Fibroblast of lung (primary cell): ENCODE measurements around the gene ZNF697. TPM values are rescaled to one million over a fixed set of nuclear protein-coding genes. Genes with fewer than 3 reads are reported as not detected.

Source experiments
- DNase-seq, 2 donors: peaks; one replicate each; pipeline versions ENCODE4 v3.0.0 to v3.0.0-alpha.2; 2010; ENCODE audit warnings: low read depth in 2 of 2
- H2AFZ ChIP-seq: 2 replicates; pipeline ENCODE4 v1.5.1; 2012; ENCODE audit warnings: low read length, control low read depth, inconsistent platforms
- H3K27ac ChIP-seq: 2 replicates; pipeline ENCODE4 v1.5.1; 2011; ENCODE audit warnings: low read length, control low read depth; ENCODE audit not compliant: insufficient read depth
- H3K27me3 ChIP-seq: 2 replicates; pipeline ENCODE4 v1.5.1; 2011; ENCODE audit warnings: mild to moderate bottlenecking, low read length; ENCODE audit not compliant: control insufficient read depth, insufficient read depth
- H3K36me3 ChIP-seq: 2 replicates; pipeline ENCODE4 v1.5.1; 2011; ENCODE audit warnings: low read length; ENCODE audit not compliant: control insufficient read depth, insufficient read depth
- H3K4me1 ChIP-seq: 2 replicates; pipeline ENCODE4 v1.5.1; 2011; ENCODE audit warnings: low read length; ENCODE audit not compliant: control insufficient read depth, insufficient read depth; ENCODE audit errors: extremely low read depth
- H3K4me2 ChIP-seq: 2 replicates; pipeline ENCODE4 v1.5.1; 2011; ENCODE audit warnings: low read length, control low read depth; ENCODE audit not compliant: insufficient read depth; ENCODE audit errors: extremely low read depth
- H3K4me3 ChIP-seq, 4 experiments: fragments of 200-600 bp in 1 of 4; sonication (generic) in 1 of 4; replicated peaks in 1 of 4; 2 replicates each; pipeline ENCODE4 v1.5.1; 2011 to 2016; ENCODE audit warnings: low read length in 4 of 4, low read depth in 3 of 4, mild to moderate bottlenecking in 3 of 4, control low read depth in 2 of 4, inconsistent platforms in 1 of 4, mixed read lengths in 1 of 4; ENCODE audit not compliant: insufficient read depth in 1 of 4; ENCODE audit errors: control extremely low read depth in 1 of 4
- H3K79me2 ChIP-seq: 2 replicates; pipeline ENCODE4 v1.5.1; 2012; ENCODE audit warnings: mild to moderate bottlenecking, low read length, inconsistent platforms; ENCODE audit not compliant: control insufficient read depth, insufficient read depth
- H3K9ac ChIP-seq: 2 replicates; pipeline ENCODE4 v1.5.1; 2011; ENCODE audit warnings: mild to moderate bottlenecking, low read length, control low read depth; ENCODE audit not compliant: insufficient read depth
- H3K9me3 ChIP-seq: 2 replicates; pipeline ENCODE4 v1.5.1; 2012; ENCODE audit warnings: low read depth, low read length; ENCODE audit not compliant: control insufficient read depth, insufficient read depth
- H4K20me1 ChIP-seq: 2 replicates; pipeline ENCODE4 v1.5.1; 2011; ENCODE audit warnings: low read length; ENCODE audit not compliant: control insufficient read depth, insufficient read depth; ENCODE audit errors: extremely low read depth
- EZH2 ChIP-seq: IDR thresholded peaks from 2 replicates; pipeline ENCODE4 v1.5.1; 2012; ENCODE audit warnings: low read length, control low read depth, mild to moderate bottlenecking; ENCODE audit errors: missing control alignments
- polyA plus RNA-seq, 2 donors: library from polyadenylated mRNA; depleted of rRNA in 1 of 2; stranded (reverse) in 1 of 2; unstranded in 1 of 2; fragments of >200 nt; gene quantifications; 2 replicates each; pipeline ENCODE4 v1.2.1, GENCODE V29; 2011 to 2012; ENCODE audit warnings: missing spikeins in 1 of 2
- total RNA-seq: library from RNA; depleted of rRNA; stranded (reverse); fragments of >200 nt; gene quantifications from 2 replicates; pipeline ENCODE4 v1.2.1, GENCODE V29; 2014
- TF ChIP-seq, protein P1 (sequence below), 2 donors: IDR thresholded peaks in 1 of 2; conservative IDR thresholded peaks in 1 of 2; 1 replicate in 1 of 2; 2 replicates in 1 of 2; pipeline ENCODE4 v1.5.1; 2011 to 2012; ENCODE audit warnings: low read length in 2 of 2, control low read depth in 1 of 2, inconsistent platforms in 1 of 2, low read depth in 1 of 2, mild to moderate bottlenecking in 1 of 2

Gene ZNF697
- total and polyA plus RNA-seq, 2 donors (not counting 1 experiment from before 2014, with no cell fraction given) = 9.6 to 23.0 TPM

DNA sequence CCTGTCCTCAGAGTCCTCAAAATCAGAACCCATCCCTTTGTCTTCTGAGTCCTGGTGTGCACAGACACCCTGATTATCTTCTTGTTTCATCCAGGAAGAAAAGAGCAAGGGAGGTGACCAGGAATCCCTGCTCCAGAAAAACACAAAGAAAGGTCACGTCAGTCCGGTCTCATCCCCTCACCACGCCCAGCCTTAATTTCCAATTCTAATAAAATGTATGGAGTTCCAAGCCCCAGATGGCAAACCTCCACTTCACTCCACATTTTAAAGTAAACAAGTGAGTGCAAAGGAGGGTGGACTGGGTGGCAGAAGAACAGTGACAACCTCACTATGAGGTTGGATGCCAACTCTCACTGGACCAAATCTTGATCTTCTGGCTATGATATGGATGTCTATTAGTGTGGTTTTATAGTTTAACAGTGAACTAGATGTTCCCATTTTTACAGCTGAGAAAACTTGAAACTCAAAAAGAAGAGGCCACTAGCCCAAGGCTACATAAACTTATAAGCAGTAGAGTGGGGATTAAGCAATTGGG, 22.0 kb downstream of the ZNF697 start:
- H3K27me3 ChIP-seq = no peaks in the 10 kb centered on the region
- peaks cover 38% of the 10 kb centered on the region for H3K79me2 ChIP-seq
- no peak overlapping the region for H3K4me3 ChIP-seq
- H2AFZ ChIP-seq = no peak overlapping the region
- H3K9me3 ChIP-seq = no peaks in the 10 kb centered on the region
- DNase-seq = no peak
- H3K4me2 ChIP-seq = no peak overlapping the region
- H4K20me1 ChIP-seq = no peaks in the 10 kb centered on the region
- H3K36me3 ChIP-seq = peaks cover 11% of the 10 kb centered on the region
- no peak overlapping the region for H3K9ac ChIP-seq
- TF ChIP-seq EZH2 = no peak
- TF ChIP-seq, protein P1, sequence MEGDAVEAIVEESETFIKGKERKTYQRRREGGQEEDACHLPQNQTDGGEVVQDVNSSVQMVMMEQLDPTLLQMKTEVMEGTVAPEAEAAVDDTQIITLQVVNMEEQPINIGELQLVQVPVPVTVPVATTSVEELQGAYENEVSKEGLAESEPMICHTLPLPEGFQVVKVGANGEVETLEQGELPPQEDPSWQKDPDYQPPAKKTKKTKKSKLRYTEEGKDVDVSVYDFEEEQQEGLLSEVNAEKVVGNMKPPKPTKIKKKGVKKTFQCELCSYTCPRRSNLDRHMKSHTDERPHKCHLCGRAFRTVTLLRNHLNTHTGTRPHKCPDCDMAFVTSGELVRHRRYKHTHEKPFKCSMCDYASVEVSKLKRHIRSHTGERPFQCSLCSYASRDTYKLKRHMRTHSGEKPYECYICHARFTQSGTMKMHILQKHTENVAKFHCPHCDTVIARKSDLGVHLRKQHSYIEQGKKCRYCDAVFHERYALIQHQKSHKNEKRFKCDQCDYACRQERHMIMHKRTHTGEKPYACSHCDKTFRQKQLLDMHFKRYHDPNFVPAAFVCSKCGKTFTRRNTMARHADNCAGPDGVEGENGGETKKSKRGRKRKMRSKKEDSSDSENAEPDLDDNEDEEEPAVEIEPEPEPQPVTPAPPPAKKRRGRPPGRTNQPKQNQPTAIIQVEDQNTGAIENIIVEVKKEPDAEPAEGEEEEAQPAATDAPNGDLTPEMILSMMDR (conservative IDR thresholded peaks at IDR 0.05 in 1 of 2, IDR thresholded peaks at IDR 0.05 in 1 of 2; ENCODE audit: low read depth in 1 of 2, low read length in 2 of 2) = no peak
- H3K4me1 ChIP-seq = peaks cover 17% of the 10 kb centered on the region
- no peak overlapping the region for H3K27ac ChIP-seq

DNA sequence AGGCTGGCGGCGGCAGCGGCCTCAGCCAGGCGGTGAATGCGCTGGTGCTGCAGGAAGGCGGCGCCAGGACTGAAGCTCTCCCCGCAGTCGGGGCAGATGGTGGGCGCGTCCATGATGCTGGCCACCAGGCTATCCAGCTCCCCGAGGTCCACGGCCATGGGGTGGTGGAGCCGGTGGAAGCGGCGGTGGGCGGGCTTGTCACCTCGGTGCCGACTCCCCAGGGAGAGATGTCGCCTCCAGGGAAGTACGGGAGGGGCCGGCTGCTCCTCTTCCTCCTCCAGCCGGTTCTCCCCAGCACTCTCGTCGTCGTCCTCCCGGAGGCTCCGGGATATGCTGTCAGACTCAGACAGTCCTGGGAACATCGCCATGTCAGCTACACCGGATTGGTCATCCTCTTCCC, 24.4 kb downstream of the ZNF697 start:
- TF ChIP-seq, protein P1 (conservative IDR thresholded peaks at IDR 0.05 in 1 of 2, IDR thresholded peaks at IDR 0.05 in 1 of 2; ENCODE audit: low read depth in 1 of 2, low read length in 2 of 2) = no peak
- Histone ChIP-seq H3K4me3 (no peak overlapping the region), H3K9ac (no peak overlapping the region), H3K4me2 (no peak overlapping the region), H3K4me1 (peaks cover 14% of the 10 kb centered on the region), H3K27ac (no peak overlapping the region), H3K36me3 (peaks cover 11% of the 10 kb centered on the region), H2AFZ (no peak overlapping the region), H3K9me3 (no peaks in the 10 kb centered on the region), H3K27me3 (no peaks in the 10 kb centered on the region), H4K20me1 (no peaks in the 10 kb centered on the region), H3K79me2 (peaks cover 19% of the 10 kb centered on the region)
- DNase-seq = no peak

DNA sequence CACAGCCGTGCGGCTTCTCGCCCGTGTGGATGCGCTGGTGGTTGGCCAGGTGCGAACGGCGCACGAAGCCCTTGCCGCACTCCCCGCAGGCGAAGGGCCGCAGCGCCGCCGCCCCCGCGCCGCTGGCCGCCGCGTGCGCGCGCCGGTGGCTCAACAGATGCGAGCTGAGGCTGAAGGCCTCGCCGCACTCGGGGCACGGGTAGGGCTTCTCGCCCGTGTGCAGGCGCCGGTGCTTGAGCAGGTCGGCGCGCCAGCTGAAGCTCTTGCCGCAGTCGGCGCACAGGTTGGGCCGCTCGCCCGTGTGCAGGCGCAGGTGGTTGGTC, 24.9 kb downstream of the ZNF697 start:
- Histone ChIP-seq H2AFZ (no peak overlapping the region), H3K36me3 (peaks cover 11% of the 10 kb centered on the region), H3K9ac (no peak overlapping the region), H3K4me2 (no peak overlapping the region), H3K4me1 (peaks cover 18% of the 10 kb centered on the region), H3K9me3 (no peaks in the 10 kb centered on the region), H3K27ac (no peak overlapping the region), H3K79me2 (peaks cover 15% of the 10 kb centered on the region), H3K27me3 (no peaks in the 10 kb centered on the region), H4K20me1 (no peaks in the 10 kb centered on the region), H3K4me3 (no peak overlapping the region)
- DNase-seq = no peak
- TF ChIP-seq, protein P1 (conservative IDR thresholded peaks at IDR 0.05 in 1 of 2, IDR thresholded peaks at IDR 0.05 in 1 of 2; ENCODE audit: low read depth in 1 of 2, low read length in 2 of 2) = no peak
- TF ChIP-seq EZH2 = no peak
